HG03097 (cell line): ENCODE results near the gene RBBP5.

ENCODE experiments used
- ATAC-seq: cut with Tn5 transposase; IDR thresholded peaks from one replicate; pipeline ENCODE4 v1.9.1; 2021; ENCODE audit not compliant: unreplicated experiment, low FRiP score

The RBBP5 gene

GRCh38 chr1:205038132-205038786 lies 83.5 kb downstream of the RBBP5 start:
- no peak for ATAC-seq

- ATAC-seq, result no peak
Observed at GRCh38 chr1:205037539-205037938, 84.2 kb downstream of the RBBP5 start.
